ENCODE results near the gene PDGFA. TPM values are rescaled to one million over a fixed set of nuclear protein-coding genes. Genes with fewer than 3 reads are reported as not detected.

The PDGFA gene
- total RNA-seq, 3 donors from 2014 or later (not counting 1 experiment from before 2014, with no cell fraction given) = 0.86 to 2.0 (median 1.5) TPM

DNA sequence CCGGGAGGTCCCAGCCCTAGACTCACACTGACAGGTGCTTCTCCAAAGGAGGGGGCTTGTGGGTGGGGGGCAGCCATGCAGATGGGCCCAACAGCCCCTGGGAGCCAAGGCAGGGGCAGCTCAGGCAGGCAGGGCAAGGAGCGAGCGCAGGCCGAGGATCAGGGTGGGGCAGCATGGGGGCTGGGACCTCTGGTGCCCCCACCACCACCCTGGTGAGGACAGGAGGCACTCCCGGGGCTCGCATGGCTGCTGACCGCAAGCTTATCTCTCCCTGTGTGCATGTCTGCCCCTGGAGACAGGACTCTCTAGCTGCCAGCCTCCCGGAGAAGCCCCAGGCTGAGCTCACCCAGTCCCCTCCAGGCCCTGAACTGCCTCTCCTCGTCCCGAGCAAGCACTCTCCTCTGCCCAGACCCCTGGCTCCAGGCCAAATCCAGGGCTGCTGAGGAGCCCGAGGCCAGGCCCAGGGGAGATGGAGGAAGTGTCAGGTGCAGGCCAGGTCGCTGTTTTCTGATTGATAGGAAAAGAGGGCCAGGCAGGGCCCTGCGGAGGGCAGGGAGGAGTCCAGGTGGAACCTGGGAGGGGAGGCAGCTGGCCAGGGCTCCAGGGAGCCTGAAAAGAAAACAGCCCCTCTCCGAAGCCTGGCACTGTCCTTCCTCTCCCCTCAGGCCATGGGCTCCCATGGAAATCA is 39.0 kb downstream of the PDGFA start:
- H3K9me3 Mint-ChIP-seq = peaks cover 9 to 11% of the 10 kb centered on the region in 2 donors
- H3K4me3 ChIP-seq (ENCODE audit: low read length) = no peak overlapping the region
- no peaks in the 10 kb centered on the region for H3K9me3 ChIP-seq (ENCODE audit: control insufficient read depth, insufficient read depth, low read length)
- WGBS (ENCODE audit: insufficient coverage) = 73% methylated on average over 14 of the region's 14 CpGs
- DNase-seq = no peak
- no peak for ATAC-seq
- no peak overlapping the region for H3K4me3 Mint-ChIP-seq
- H3K27me3 Mint-ChIP-seq (ENCODE audit: low read depth in 2 of 2) = peaks cover 0 to 11% of the 10 kb centered on the region in 2 donors
- TF ChIP-seq, protein P1, sequence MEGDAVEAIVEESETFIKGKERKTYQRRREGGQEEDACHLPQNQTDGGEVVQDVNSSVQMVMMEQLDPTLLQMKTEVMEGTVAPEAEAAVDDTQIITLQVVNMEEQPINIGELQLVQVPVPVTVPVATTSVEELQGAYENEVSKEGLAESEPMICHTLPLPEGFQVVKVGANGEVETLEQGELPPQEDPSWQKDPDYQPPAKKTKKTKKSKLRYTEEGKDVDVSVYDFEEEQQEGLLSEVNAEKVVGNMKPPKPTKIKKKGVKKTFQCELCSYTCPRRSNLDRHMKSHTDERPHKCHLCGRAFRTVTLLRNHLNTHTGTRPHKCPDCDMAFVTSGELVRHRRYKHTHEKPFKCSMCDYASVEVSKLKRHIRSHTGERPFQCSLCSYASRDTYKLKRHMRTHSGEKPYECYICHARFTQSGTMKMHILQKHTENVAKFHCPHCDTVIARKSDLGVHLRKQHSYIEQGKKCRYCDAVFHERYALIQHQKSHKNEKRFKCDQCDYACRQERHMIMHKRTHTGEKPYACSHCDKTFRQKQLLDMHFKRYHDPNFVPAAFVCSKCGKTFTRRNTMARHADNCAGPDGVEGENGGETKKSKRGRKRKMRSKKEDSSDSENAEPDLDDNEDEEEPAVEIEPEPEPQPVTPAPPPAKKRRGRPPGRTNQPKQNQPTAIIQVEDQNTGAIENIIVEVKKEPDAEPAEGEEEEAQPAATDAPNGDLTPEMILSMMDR (IDR thresholded peaks at IDR 0.05) = no peak
- no peaks in the 10 kb centered on the region for H3K36me3 ChIP-seq (ENCODE audit: control insufficient read depth, insufficient read depth, low read length)
- no peaks in the 10 kb centered on the region for H3K4me1 ChIP-seq (ENCODE audit: control insufficient read depth, insufficient read depth, low read length)
- H3K27ac ChIP-seq (ENCODE audit: low read length) = no peak overlapping the region
- H3K27ac Mint-ChIP-seq = no peak overlapping the region
- H3K27me3 ChIP-seq (ENCODE audit: control insufficient read depth, insufficient read depth, low read length) = no peaks in the 10 kb centered on the region
- intact Hi-C loops (cut with micrococcal nuclease) = no loop called here
- H3K4me1 Mint-ChIP-seq = no peaks in the 10 kb centered on the region
- no peaks in the 10 kb centered on the region for H3K36me3 Mint-ChIP-seq

DNA sequence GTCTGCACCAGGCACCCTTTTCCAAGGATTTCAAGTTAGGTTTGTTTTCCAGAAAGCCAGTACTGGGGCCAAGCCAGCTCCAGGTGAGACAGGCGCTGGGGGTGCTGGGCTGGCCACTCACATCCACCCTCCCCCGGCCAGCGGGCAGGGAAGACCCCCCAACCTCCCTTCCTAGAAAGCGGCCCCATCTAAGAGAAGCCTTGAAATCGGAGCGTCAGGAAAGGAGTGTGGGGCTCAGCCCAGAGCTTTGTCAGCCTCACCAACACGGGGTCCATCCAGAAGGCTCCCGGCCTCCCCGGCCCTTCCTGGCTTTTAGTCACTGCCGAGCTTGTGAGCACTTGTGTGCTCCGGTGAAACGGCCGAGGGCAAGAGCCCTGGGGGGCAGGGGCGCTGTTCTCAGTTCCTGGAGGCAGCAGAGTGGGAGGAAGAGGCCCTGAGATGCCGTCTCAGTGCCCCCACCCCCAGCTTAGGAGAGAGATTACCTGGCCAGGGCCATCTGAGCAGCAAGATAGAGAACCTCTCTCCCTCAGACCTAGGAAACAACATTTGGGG is 39.6 kb downstream of the PDGFA start:
- Histone ChIP-seq H3K36me3 (ENCODE audit: control insufficient read depth, insufficient read depth, low read length) (no peaks in the 10 kb centered on the region), H3K9me3 (ENCODE audit: control insufficient read depth, insufficient read depth, low read length) (no peaks in the 10 kb centered on the region), H3K4me3 (ENCODE audit: low read length) (no peak overlapping the region), H3K27me3 (ENCODE audit: control insufficient read depth, insufficient read depth, low read length) (no peaks in the 10 kb centered on the region), H3K27ac (ENCODE audit: low read length) (no peak overlapping the region), H3K4me1 (ENCODE audit: control insufficient read depth, insufficient read depth, low read length) (no peaks in the 10 kb centered on the region)
- 77% methylated on average over 15 of the region's 15 CpGs for WGBS (ENCODE audit: insufficient coverage)
- DNase-seq (no peak), ATAC-seq (no peak)
- intact Hi-C loops (cut with micrococcal nuclease) = no loop called here
- Mint-ChIP-seq H3K36me3 (no peaks in the 10 kb centered on the region), H3K27me3 (ENCODE audit: low read depth in 2 of 2) (peaks cover 0 to 11% of the 10 kb centered on the region in 2 donors), H3K4me3 (no peak overlapping the region), H3K9me3 (peaks cover 9 to 11% of the 10 kb centered on the region in 2 donors), H3K27ac (no peak overlapping the region), H3K4me1 (no peaks in the 10 kb centered on the region)
- TF ChIP-seq, protein P1 (IDR thresholded peaks at IDR 0.05) = no peak

DNA sequence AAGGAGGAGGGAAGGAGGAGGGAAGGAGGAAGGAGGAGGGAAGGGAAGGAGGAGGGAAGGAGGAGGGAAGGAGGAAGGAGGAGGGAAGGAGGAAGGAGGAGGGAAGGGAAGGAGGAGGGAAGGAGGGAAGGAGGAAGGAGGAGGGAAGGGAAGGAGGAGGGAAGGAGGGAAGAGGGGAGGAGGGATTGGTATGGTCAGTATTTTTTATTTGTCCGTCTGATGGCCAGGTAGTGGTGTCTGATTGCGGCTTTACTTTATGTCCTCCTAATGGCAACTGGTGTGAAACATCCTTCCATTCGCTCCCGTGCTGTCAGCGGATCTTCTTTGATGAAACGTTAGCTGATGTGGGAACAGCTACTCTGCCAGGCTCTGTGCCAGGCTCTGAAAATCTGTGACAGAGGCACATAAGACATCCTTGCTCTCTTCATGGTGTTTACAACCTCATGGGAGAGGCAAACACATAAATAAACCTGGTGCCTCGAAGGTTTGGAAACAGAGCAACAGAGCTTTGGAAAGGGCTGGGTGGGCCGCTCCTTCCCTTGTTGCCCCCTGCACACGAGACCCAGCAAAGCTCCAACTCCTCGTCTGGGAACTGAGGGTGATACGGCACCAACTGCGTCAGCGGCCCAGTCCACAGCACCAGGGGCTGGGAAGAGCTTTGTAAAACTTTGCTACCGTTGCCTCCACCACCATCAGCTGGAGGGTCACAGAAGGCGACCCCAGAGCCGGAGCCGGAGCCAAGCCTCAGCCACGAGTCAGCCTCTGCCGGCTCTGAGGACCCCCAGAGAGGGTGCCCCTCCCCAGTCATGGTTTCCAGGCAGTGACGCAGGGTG is 40.3 kb downstream of the PDGFA start:
- ATAC-seq (no peak), DNase-seq (no peak)
- peaks cover 9 to 11% of the 10 kb centered on the region in 2 donors for H3K9me3 Mint-ChIP-seq
- no peaks in the 10 kb centered on the region for H3K4me1 Mint-ChIP-seq
- Histone ChIP-seq H3K27me3 (ENCODE audit: control insufficient read depth, insufficient read depth, low read length) (no peaks in the 10 kb centered on the region), H3K4me1 (ENCODE audit: control insufficient read depth, insufficient read depth, low read length) (no peaks in the 10 kb centered on the region), H3K36me3 (ENCODE audit: control insufficient read depth, insufficient read depth, low read length) (no peaks in the 10 kb centered on the region), H3K4me3 (ENCODE audit: low read length) (no peak overlapping the region), H3K9me3 (ENCODE audit: control insufficient read depth, insufficient read depth, low read length) (no peaks in the 10 kb centered on the region), H3K27ac (ENCODE audit: low read length) (no peak overlapping the region)
- H3K4me3 Mint-ChIP-seq = no peak overlapping the region
- intact Hi-C loops (cut with micrococcal nuclease) = no loop called here
- no peaks in the 10 kb centered on the region for H3K36me3 Mint-ChIP-seq
- TF ChIP-seq, protein P1 (IDR thresholded peaks at IDR 0.05) = no peak
- WGBS (ENCODE audit: insufficient coverage) = 92% methylated on average over 20 of the region's 20 CpGs
- H3K27me3 Mint-ChIP-seq (ENCODE audit: low read depth in 2 of 2) = peaks cover 0 to 11% of the 10 kb centered on the region in 2 donors
- no peak overlapping the region for H3K27ac Mint-ChIP-seq
